CD4-positive, alpha-beta T cell treated with Interleukin-4 for 4 hours (primary cell): ENCODE data around the gene RPS6KC1.
"Not testable (repeated sequence)": the region's sequence is repeated elsewhere in the genome, so short reads cannot be mapped to it uniquely, and the experiment has no call there.

Experiments used
- DNase-seq: peaks from one replicate; pipeline ENCODE4 v3.0.0-alpha.2; 2020

The RPS6KC1 gene

GRCh38 chr1:213163278-213163711 lies 112.3 kb downstream of the RPS6KC1 start:
- no peak for DNase-seq

GRCh38 chr1:213164561-213164960 lies 113.5 kb downstream of the RPS6KC1 start:
- DNase-seq = no peak

GRCh38 chr1:213166852-213167251 lies 115.8 kb downstream of the RPS6KC1 start:
- DNase-seq = no peak

- DNase-seq = no peak
These were observed 120.7 kb downstream of the RPS6KC1 start for GRCh38 chr1:213171711-213172110.

GRCh38 chr1:213176341-213176740 lies 125.3 kb downstream of the RPS6KC1 start:
- no peak for DNase-seq

GRCh38 chr1:213179784-213180183 lies 128.7 kb downstream of the RPS6KC1 start:
- DNase-seq = no peak

- no peak for DNase-seq
These were observed 129.8 kb downstream of the RPS6KC1 start for GRCh38 chr1:213180833-213181232.

GRCh38 chr1:213183036-213183672 lies 132.1 kb downstream of the RPS6KC1 start:
- DNase-seq = no peak

- no peak for DNase-seq
These were observed 135.1 kb downstream of the RPS6KC1 start for GRCh38 chr1:213186168-213186567.

GRCh38 chr1:213192026-213192425 lies 141.0 kb downstream of the RPS6KC1 start:
- DNase-seq = no peak

- no peak for DNase-seq
These were observed 143.3 kb downstream of the RPS6KC1 start for GRCh38 chr1:213194383-213194782.

GRCh38 chr1:213194855-213195254 lies 143.8 kb downstream of the RPS6KC1 start:
- DNase-seq = no peak

- not testable (repeated sequence) for DNase-seq
These were observed 145.4 kb downstream of the RPS6KC1 start for GRCh38 chr1:213196328-213197054.

- DNase-seq = no peak
These were observed 149.6 kb downstream of the RPS6KC1 start for GRCh38 chr1:213200630-213201029.

- no peak for DNase-seq
These were observed 150.5 kb downstream of the RPS6KC1 start for GRCh38 chr1:213201380-213202155.

- no peak for DNase-seq
These were observed 160.2 kb downstream of the RPS6KC1 start for GRCh38 chr1:213211201-213211600.

- DNase-seq = not testable (repeated sequence)
These were observed 168.0 kb downstream of the RPS6KC1 start for GRCh38 chr1:213219076-213219475.

- DNase-seq = no peak
These were observed 170.2 kb downstream of the RPS6KC1 start for GRCh38 chr1:213221209-213221608.

- DNase-seq = no peak
These were observed 176.4 kb downstream of the RPS6KC1 start for GRCh38 chr1:213227458-213227857.

- no peak for DNase-seq
These were observed 180.8 kb downstream of the RPS6KC1 start for GRCh38 chr1:213231795-213232231.

GRCh38 chr1:213242883-213243282 lies 191.8 kb downstream of the RPS6KC1 start:
- DNase-seq = no peak

GRCh38 chr1:213244664-213245091 lies 193.6 kb downstream of the RPS6KC1 start:
- DNase-seq = peak; percentile 38

GRCh38 chr1:213245260-213245910 lies 194.3 kb downstream of the RPS6KC1 start:
- no peak for DNase-seq
